NT2/D1 (cell line): ENCODE measurements around the gene DDIT4L.

Experiments used
- DNase-seq: peaks from one replicate; pipeline ENCODE4 v3.0.0-alpha.2; 2011; ENCODE audit warnings: low read depth, low spot score
- H3K27me3 ChIP-seq: 2 replicates; pipeline ENCODE4 v1.6.0; 2011; ENCODE audit warnings: mild to moderate bottlenecking; ENCODE audit not compliant: insufficient read length, insufficient read depth
- H3K36me3 ChIP-seq: 2 replicates; pipeline ENCODE4 v1.6.1; 2011; ENCODE audit warnings: mild to moderate bottlenecking, low read length, mixed read lengths; ENCODE audit not compliant: insufficient read depth, insufficient read length
- H3K4me1 ChIP-seq: 2 replicates; pipeline ENCODE4 v1.5.1; 2011; ENCODE audit not compliant: insufficient read depth, insufficient read length
- H3K4me3 ChIP-seq: 2 replicates; pipeline ENCODE4 v1.5.1; 2011; ENCODE audit warnings: low read depth; ENCODE audit not compliant: insufficient read length
- H3K9ac ChIP-seq: 2 replicates; pipeline ENCODE4 v1.6.0; 2011; ENCODE audit warnings: low read depth; ENCODE audit not compliant: insufficient read length
- H3K9me3 ChIP-seq: 2 replicates; pipeline ENCODE4 v1.5.1; 2011; ENCODE audit warnings: mild to moderate bottlenecking, low read length; ENCODE audit not compliant: insufficient read depth
- SUZ12 ChIP-seq: IDR thresholded peaks from 2 replicates; pipeline ENCODE4 v1.6.1; 2011; ENCODE audit not compliant: insufficient read length, insufficient read depth; ENCODE audit errors: extremely low read depth
- YY1 ChIP-seq: IDR thresholded peaks from 2 replicates; pipeline ENCODE4 v1.6.1; 2011; ENCODE audit not compliant: insufficient read length, insufficient read depth
- ZNF274 ChIP-seq: IDR thresholded peaks from 2 replicates; pipeline ENCODE4 v1.6.1; 2011; ENCODE audit warnings: mild to moderate bottlenecking, low read depth, low read length

DDIT4L gene

GRCh38 chr4:100175858-100176257 is 14.4 kb downstream of the DDIT4L start:
- no peaks in the 10 kb centered on the region for H3K9me3 ChIP-seq
- no peaks in the 10 kb centered on the region for H3K4me1 ChIP-seq
- H3K4me3 ChIP-seq, result no peak overlapping the region
- no peaks in the 10 kb centered on the region for H3K36me3 ChIP-seq
- TF ChIP-seq SUZ12, result no peak
- TF ChIP-seq YY1, result no peak
- TF ChIP-seq ZNF274, result no peak
- DNase-seq, result no peak
- H3K9ac ChIP-seq, result no peak overlapping the region
- no peaks in the 10 kb centered on the region for H3K27me3 ChIP-seq

GRCh38 chr4:100174985-100175383 is 15.3 kb downstream of the DDIT4L start:
- no peak for DNase-seq
- H3K4me3 ChIP-seq, result no peak overlapping the region
- H3K27me3 ChIP-seq, result no peaks in the 10 kb centered on the region
- no peaks in the 10 kb centered on the region for H3K9me3 ChIP-seq
- TF ChIP-seq ZNF274, result no peak
- no peak for TF ChIP-seq SUZ12
- no peak for TF ChIP-seq YY1
- no peaks in the 10 kb centered on the region for H3K36me3 ChIP-seq
- no peaks in the 10 kb centered on the region for H3K4me1 ChIP-seq
- no peak overlapping the region for H3K9ac ChIP-seq

GRCh38 chr4:100170986-100171385 is 19.3 kb downstream of the DDIT4L start:
- Histone ChIP-seq H3K27me3 (no peaks in the 10 kb centered on the region), H3K4me3 (no peak overlapping the region), H3K9me3 (no peaks in the 10 kb centered on the region), H3K4me1 (no peaks in the 10 kb centered on the region), H3K36me3 (no peaks in the 10 kb centered on the region), H3K9ac (no peak overlapping the region)
- TF ChIP-seq ZNF274 (no peak), SUZ12 (no peak), YY1 (no peak)
- DNase-seq, result no peak

- no peak overlapping the region for H3K4me3 ChIP-seq
- no peak overlapping the region for H3K9ac ChIP-seq
- no peaks in the 10 kb centered on the region for H3K9me3 ChIP-seq
- no peaks in the 10 kb centered on the region for H3K27me3 ChIP-seq
- H3K36me3 ChIP-seq, result no peaks in the 10 kb centered on the region
- DNase-seq, result no peak
- no peaks in the 10 kb centered on the region for H3K4me1 ChIP-seq
- TF ChIP-seq SUZ12 (no peak), ZNF274 (no peak), YY1 (no peak)
These were observed 20.5 kb downstream of the DDIT4L start for GRCh38 chr4:100169491-100170485.

- Histone ChIP-seq H3K27me3 (no peaks in the 10 kb centered on the region), H3K4me3 (no peak overlapping the region), H3K9ac (no peak overlapping the region), H3K36me3 (no peaks in the 10 kb centered on the region), H3K9me3 (no peaks in the 10 kb centered on the region), H3K4me1 (no peaks in the 10 kb centered on the region)
- no peak for DNase-seq
- TF ChIP-seq YY1, result no peak
- no peak for TF ChIP-seq ZNF274
- TF ChIP-seq SUZ12, result no peak
These were observed 21.7 kb downstream of the DDIT4L start for GRCh38 chr4:100168521-100168920.

- no peak for DNase-seq
- Histone ChIP-seq H3K9me3 (peaks cover 10% of the 10 kb centered on the region; the same call in 1 of the 2 replicates), H3K9ac (no peak overlapping the region), H3K4me3 (no peak overlapping the region), H3K27me3 (no peaks in the 10 kb centered on the region), H3K4me1 (no peaks in the 10 kb centered on the region), H3K36me3 (no peaks in the 10 kb centered on the region)
- no peak for TF ChIP-seq YY1
- TF ChIP-seq SUZ12, result no peak
- no peak for TF ChIP-seq ZNF274
These were observed 23.8 kb downstream of the DDIT4L start for GRCh38 chr4:100166297-100167039.

- Histone ChIP-seq H3K4me3 (no peak overlapping the region), H3K27me3 (no peaks in the 10 kb centered on the region), H3K36me3 (no peaks in the 10 kb centered on the region), H3K9ac (no peak overlapping the region), H3K4me1 (no peaks in the 10 kb centered on the region), H3K9me3 (peaks cover 10% of the 10 kb centered on the region; the same call in 1 of the 2 replicates)
- DNase-seq, result no peak
- no peak for TF ChIP-seq YY1
These were observed 24.5 kb downstream of the DDIT4L start for GRCh38 chr4:100165809-100166208.
